Astrocyte of the cerebellum (primary cell): ENCODE measurements around the gene ZNF418.

Experiments used
- DNase-seq: peaks from one replicate; pipeline ENCODE4 v3.0.0-alpha.2; 2011; ENCODE audit warnings: low read depth
- H3K4me3 ChIP-seq: 2 replicates; pipeline ENCODE4 v1.5.1; 2011; ENCODE audit warnings: mild to moderate bottlenecking, low read depth, low read length, moderate library complexity
- in situ Hi-C: cut with HindIII; loops from 2 replicates; pipeline ENCODE4 v1.10.0; 2017; ENCODE audit warnings: low sequenced_read_pairs
- TF ChIP-seq, protein P1 (sequence below): IDR thresholded peaks from 2 replicates; pipeline ENCODE4 v1.5.1; 2012; ENCODE audit warnings: low read length, low read depth, moderate library complexity, mild to moderate bottlenecking; ENCODE audit errors: missing control alignments

Gene ZNF418

DNA sequence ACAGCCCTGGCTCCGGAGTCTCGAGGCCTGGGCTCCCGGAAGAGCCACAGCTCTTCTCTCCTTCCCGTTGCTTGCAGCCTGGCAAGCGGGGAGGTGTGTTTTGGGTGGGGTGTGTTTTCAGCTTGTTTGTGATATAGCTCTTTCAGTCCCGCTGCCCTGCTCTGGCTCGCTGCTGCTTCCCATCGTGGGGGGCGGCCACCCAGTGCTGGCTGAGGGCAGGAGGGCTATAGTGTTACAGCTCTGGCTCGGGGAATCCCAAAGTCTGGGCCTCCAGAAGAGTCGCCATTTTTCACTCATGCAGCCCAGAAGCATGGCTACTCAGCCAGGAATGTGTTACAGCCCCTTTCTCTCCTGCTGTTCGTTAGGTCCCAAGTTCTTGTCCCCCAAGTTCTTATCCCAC, 14.5 kb upstream of the ZNF418 start:
- TF ChIP-seq, protein P1, sequence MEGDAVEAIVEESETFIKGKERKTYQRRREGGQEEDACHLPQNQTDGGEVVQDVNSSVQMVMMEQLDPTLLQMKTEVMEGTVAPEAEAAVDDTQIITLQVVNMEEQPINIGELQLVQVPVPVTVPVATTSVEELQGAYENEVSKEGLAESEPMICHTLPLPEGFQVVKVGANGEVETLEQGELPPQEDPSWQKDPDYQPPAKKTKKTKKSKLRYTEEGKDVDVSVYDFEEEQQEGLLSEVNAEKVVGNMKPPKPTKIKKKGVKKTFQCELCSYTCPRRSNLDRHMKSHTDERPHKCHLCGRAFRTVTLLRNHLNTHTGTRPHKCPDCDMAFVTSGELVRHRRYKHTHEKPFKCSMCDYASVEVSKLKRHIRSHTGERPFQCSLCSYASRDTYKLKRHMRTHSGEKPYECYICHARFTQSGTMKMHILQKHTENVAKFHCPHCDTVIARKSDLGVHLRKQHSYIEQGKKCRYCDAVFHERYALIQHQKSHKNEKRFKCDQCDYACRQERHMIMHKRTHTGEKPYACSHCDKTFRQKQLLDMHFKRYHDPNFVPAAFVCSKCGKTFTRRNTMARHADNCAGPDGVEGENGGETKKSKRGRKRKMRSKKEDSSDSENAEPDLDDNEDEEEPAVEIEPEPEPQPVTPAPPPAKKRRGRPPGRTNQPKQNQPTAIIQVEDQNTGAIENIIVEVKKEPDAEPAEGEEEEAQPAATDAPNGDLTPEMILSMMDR: no peak
- no peak for DNase-seq
- H3K4me3 ChIP-seq: no peak overlapping the region
- in situ Hi-C loops: no loop called here

DNA sequence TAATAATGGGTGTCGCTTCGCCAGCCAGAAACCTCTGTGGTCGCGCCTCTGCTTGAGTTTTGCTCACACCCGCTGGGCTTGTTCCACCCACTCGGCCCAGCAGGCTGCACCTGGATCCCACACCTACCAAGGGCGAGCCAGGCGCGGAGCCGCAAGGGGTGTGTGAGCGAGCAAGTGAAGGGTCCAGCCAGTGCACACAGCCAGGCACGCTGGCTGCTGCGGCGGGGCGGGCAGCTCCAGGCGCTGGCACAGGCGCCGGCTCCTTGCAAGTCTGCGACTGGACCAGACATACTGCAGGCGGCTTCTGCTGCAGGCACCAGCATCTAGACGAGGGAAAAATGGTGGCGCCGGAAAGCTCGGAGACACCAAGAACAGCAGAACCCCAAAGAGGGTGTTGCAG, 14.1 kb upstream of the ZNF418 start:
- DNase-seq: no peak
- in situ Hi-C loops: no loop called here
- H3K4me3 ChIP-seq: no peak overlapping the region
- TF ChIP-seq, protein P1: no peak

DNA sequence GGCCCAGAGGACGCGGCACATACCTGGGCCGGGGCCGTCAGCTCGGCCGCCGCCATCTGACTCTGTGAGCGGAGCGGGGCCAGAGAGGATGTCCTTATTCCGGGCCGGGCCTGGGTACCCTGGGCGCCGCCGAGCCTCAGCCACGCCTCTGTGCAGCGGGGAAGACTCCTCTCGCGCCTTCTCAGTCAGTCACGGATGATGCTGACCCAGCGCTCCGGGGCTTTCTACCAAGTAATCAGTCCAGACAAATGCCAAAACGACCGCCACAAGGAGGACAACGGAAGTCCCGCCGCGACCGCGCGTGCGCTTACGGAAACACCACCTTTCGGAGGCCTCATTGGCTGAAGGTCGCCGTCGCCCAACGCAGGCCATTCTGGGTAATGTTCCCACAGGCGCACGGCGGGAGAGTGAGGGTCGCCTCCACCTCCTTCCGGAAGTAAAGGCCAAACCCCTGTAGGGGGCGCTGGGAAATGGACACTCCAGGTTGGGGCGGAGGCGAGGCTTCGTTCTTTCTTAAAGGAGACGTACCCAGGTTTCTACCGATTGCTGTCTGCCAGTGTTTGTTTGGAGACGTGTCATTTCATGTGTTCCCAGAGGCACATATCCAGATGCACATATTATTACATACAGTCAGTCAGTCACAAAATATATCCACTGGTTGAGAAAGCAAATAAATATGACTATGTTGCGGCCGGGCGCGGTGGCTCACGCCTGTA, 12.4 kb upstream of the ZNF418 start, which contains the start of gene ZNF256:
TSS of gene ZNF256 (minus strand) at position 288 of the 716 bp plus-strand sequence. CDS start at position 56, 232 bp downstream.
- DNase-seq: peak; percentile 86
- in situ Hi-C loops: no loop called here
- TF ChIP-seq, protein P1: peak; percentile 52
- H3K4me3 ChIP-seq: peak within 1 kb of the TSS; percentile 93

DNA sequence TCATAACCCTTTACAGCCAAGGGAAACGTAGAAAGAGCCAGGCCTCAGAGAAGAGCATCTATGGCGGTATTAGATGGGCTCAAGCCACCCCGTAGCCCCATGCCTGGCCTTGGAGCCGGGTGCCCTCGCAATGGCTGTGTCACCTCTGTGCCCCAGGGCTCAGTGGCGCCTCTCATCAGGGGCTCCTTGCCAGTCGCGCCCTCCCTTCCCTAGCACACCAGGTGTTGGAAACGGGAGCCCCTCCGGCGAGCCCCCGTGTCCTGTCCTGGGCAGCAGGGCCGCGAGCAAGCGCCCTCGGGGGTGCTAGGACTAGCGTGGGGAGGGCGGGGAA, 11.9 kb upstream of the ZNF418 start:
- DNase-seq: no peak
- in situ Hi-C loops: no loop called here
- TF ChIP-seq, protein P1: no peak
- peak overlapping the region; percentile 93 for H3K4me3 ChIP-seq

DNA sequence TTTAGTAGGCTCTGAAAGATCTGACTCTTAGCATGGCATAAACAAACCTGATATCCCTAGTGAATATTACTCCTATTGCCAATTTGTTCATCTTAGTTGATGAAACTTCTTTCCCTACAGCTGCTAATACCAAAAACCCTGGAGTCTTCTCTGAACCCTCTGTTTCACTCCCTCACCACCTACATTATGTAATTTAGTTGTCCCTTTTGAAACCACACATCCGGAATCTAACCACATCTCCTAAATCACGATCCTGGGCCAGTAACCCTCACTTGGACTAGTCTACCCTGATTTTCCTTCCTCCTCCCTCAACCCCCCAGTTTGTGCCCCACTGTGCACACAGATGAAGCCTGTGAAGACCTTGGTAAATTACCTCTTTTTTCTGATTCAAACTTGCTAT, 11.1 kb upstream of the ZNF418 start:
- in situ Hi-C loops: no loop called here
- H3K4me3 ChIP-seq: peak overlapping the region; percentile 93
- DNase-seq: no peak
- TF ChIP-seq, protein P1: no peak

DNA sequence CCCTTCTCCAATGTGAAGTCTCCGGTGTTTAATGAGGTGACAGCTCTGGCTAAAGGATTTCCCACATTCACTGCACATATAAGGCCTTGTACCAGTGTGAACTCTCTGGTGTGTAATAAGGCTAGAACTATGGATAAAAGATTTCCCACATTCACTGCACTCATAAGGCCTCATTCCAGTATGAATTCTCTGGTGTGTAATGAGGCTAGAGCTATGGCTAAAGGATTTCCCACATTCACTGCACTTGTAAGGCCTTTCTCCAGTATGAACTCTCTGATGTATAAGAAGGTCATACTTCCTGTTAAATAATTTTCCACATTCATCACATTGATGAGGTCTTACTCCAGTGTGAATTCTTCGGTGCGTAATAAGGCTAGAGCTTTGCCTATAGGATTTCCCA, 6.4 kb upstream of the ZNF418 start:
- DNase-seq: no peak
- TF ChIP-seq, protein P1: no peak
- H3K4me3 ChIP-seq: no peak overlapping the region
- in situ Hi-C loops: no loop called here
